Stimulated activated CD8-positive, alpha-beta memory T cell treated with anti-CD3 and anti-CD28 coated beads, Interleukin-4, amount 100 ng/mL, for 24 hours (primary cell): ENCODE measurements around the gene MRTFA.
"Not testable (repeated sequence)": the region's sequence is repeated elsewhere in the genome, so short reads cannot be mapped to it uniquely, and the experiment has no call there.

Experiments used
- DNase-seq: peaks from one replicate; pipeline ENCODE4 v3.0.0-alpha.2; 2020; ENCODE audit warnings: low read depth

MRTFA gene

DNA sequence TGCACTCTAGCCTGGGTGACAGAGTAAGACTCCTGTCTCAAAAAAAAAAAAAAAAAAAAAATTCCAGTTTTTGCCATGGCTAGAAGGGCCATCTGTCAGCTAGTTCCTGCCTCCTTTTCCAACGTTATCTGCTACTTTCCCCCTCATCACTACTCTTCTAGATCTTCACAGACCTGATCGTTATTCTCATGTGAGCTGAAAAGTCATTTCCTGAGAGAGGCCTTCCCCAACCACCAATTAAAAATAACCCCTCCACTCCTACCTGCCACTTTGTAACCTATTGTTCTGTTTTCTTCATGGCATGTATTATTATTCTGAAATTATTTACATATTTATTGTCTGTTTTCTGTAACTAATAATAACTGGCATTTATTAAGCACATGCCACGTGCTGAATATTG, 241.9 kb downstream of the MRTFA start:
- DNase-seq, result no peak

DNA sequence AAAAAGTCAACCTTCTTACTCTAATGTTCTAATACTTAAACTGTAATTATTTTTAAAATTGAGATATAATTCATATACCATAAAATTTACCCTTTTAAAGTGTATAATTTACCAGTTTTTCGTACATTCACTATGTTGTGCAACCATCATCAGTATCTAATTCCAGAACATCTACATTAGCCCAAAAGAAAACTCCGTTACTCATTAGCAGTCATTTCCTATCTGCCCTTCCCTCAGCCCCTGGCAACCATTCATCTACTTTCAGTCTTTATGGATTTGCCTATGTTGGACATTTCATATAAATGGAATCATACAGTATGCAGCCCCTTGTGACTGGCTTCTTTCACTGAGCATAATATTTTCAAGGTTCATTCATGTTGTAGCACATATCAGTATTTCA, 243.9 kb downstream of the MRTFA start:
- DNase-seq, result no peak

DNA sequence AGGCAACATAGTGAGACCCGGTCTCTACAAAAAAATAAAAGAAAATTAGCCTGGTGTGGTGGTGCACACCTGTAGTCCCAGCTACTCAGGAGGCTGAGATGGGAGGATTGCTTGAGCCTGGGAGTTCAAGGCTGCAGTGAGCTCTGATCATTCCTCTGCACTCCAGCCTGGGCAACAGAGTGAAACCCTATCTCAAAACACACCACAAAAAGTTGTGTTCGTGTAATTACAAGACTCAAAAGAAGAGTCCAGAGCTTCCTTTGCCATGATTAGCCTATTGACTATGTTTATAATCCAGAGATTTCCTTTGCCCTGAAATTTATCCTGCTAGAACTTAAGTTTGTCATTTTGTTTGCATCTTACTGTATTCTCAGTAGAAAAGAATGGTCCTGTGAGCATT, 245.1 kb downstream of the MRTFA start:
- DNase-seq, result no peak

DNA sequence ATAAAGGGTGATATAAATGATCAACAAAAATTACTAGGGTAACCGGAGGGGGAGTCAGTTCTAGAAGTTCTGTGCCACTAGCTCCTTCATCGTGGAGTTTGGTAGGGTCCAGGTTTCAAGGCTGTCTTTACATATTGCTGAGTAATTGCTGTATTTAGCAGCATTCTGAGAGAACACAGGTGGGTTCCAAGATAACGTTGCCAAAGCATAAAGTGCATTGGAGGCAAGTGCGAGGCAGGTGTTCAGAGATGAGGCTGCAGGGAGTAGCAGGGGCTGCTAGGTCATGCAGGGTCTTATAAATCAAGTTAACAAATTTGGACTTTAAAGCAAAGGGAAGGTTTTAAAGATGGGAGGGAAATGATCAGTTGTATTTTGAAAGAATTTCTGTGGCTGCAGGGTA, 248.3 kb downstream of the MRTFA start:
- no peak for DNase-seq

DNA sequence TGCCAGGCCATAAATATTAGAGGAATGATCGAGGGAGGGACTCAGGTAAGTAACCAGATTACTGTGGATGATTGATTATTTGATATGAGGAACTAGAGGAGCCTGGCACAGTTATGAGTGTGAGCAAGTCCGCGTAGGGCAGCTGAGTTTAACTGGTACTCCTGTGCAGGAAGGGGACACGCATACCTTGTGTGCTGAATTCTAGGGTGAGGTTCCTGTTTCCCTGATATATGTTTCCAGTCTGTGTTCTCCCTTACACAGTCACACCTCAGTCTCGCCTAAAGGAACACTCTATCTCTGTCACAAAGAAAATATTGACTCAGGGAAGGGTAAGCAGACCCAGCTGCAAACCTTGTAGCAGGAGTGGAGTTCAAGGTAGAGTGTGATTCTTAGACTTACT, 248.8 kb downstream of the MRTFA start:
- DNase-seq, result no peak

DNA sequence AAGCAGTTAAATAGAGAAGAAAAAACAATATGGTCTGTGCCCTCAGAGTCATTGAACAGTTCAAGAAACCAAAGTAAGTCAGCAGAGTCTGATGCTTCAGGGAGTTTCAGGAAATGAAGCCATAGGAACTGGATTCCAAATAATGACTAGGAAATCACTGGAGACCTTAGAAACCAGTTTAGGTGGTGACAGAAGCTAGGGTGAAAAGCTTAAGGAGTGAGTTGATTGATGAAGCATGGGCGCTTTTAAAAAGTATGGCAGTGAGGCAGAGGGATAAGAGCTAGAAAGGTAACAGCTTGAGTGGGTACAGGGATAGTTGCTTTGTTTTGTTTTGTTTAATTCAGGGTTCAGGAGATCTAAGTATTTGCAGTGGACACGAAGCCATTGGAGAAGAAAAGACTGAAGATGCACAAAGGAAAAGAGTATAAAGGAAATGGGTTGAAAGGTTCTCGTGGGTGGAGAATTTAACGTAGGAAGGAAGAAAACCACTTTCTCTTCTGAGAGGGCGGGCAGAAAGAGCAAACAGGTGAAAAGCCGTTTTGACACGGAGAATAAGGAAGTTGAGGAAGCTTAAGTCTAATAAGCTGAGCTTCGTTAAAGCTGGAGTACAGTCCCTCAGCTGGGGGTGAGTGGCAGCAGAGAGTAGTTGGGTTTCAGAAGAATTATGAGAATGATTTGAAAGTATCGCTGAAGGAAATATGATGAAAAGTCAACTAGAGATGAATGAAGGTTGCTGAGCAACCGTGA, 251.3 kb downstream of the MRTFA start:
- no peak for DNase-seq

DNA sequence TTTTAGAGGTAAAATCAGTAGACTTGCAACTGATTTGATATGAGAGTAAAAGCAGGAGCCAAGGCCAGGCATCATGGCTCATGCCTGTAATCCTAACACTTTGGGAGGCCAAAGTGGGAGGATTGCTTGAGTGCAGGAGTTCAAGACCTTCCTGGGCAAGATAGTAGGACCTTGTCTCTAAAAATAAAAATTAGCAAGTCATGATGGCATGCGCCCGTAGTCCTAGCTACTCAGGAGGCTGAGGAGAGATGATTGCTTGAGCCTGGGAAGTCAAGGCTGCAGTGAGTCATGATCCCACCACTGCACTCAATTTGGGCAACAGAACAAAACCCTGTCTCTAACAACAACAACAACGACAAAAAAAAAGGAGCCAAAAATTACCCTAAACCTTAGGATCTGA, 252.6 kb downstream of the MRTFA start:
- no peak for DNase-seq

DNA sequence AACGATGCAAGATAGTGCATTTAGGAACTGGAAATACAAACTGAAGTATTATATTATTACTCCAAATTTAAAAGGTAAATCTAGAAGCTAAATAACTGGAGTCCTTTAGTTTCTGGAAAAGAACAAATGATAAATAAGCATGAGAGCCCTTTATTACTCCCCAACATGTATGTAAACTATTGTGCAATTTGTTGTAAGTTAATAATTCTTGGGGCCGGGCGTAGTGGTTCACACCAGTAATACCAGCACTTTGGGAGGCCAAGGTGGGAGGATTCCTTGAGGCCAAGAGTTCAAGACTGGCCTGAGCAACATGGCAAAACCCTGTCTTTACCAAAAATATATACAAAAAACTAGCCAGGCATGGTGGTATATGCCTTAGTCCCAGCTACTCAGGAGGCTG, 255.1 kb downstream of the MRTFA start:
- no peak for DNase-seq

DNA sequence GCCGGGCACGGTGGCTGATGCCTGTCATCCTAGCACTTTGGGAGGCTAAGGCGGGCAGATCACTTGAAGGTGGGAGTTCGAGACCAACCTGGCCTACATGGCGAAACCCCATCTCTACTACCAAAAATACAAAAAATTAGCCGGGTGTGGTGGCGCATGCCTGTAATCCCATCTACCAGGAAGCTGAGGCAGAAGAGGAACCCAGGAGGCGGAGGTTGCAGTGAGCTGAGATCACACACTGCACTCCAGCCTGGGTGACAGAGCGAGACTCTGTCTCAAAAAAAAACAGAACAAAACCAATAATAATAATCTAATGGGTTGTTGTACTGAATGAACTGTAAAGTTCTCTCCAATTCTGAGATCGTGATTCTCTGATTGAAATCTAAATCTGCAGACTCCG, 258.1 kb downstream of the MRTFA start:
- not testable (repeated sequence) for DNase-seq

DNA sequence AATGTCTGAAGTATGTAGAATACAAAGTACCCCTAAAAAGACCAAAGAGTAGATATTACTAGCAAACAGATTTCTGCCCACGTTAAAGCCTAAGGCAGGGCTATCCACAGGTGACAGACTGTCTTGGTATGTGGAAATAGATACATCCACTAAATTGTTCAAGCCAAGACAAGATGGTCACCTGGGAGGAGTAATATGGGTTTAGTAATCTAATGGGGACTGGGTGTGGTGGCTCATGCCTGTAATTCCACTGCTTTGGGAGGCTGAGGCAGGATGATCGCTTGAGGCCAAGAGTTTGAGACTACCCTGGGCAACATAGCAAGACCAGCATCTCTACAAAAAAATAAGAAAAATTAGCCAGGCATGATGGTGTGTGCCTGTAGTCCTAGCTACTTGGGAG, 258.6 kb downstream of the MRTFA start:
- DNase-seq, result no peak

DNA sequence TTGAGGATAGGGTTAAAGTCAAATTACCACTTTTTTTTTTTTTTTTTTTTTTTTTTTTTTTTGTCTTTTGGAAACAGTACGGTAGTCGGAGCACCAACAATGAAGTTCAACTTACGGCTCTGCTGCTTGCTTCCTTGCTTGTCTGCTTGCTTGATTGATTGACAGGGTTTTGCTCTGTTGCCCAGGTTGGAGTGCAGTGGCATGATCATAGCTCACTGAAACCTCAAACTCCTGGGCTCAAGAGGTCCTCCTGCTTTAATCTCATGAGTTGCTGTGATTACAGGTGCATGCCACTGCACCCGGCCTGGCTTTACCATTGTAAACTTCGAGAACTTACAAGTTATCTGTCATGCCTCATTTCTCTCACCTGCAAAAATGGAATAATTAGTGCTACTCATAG, 260.4 kb downstream of the MRTFA start:
- DNase-seq, result no peak

DNA sequence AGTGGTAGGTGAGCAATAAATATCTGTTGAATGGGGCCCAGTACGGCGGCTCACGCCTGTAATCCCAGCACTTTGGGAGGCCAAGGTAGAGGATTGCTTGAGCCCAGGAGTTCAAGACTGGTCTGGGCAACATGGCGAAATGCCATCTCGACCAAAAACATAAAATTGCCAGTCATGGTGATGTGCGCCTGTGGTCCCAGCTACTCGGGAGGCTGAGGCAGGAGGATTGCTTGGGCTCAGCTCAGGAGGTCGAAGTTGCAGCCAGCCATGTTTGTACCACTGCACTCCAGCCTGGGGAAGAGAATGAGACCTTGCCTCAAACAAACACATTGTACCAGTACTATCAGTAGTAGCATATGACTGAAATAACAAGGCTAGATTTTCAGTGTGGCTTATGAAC, 262.0 kb downstream of the MRTFA start:
- no peak for DNase-seq

DNA sequence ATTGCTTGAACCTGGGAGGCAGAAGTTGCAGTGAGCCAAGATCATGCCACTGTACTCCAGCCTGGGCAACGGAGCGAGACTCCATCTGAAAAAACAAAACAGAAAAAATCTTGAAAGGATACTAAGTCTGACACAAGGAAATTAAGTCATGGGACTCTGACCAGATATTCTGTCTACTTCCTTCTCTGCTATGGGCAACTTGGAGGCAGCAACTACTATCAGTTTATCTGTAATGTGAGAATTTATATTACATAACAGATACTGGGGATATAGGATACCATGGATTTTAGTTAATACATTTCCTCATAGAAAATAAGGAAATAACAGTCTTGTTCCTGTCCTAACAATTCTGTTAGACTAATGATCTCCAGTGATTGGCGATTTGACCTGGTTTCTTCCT, 267.7 kb downstream of the MRTFA start:
- no peak for DNase-seq

DNA sequence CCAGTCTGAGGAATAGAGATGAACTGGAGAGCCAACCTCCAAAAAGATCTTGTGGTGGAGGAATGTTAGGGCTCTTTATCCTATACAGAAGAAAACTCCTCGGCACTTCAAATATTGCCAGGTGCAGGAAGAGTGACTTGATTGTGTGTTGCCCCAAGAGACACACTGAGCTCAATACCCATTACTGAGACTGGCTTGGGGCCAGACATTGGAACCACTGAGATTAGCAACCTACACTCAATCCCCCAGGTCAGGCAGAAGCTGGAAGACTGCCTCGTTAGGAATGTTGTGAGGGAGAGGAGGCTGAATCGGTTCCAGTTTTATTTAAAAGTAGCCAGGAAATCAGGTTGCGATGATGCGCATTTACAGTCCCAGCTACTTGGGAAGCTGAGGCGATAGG, 268.5 kb downstream of the MRTFA start:
- DNase-seq, result no peak

DNA sequence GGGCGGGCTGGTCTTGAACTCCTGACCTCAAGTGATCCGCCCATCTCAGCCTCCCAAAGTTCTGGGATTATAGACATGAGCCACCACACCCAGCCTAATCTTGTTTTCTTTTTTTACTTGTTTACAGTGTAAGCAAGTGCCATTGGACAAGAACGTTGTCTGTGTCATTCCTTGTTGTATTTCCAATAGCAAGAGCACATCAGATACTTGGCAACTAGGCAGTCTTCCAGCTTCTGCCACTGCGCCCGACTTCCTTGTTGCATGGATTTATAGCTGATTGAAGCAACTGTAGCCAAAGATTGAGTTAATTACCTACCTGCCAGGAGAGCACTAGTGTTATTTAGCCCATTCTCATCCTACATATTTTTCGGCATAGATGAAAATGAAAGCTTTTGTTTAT, 269.2 kb downstream of the MRTFA start:
- DNase-seq, result no peak

DNA sequence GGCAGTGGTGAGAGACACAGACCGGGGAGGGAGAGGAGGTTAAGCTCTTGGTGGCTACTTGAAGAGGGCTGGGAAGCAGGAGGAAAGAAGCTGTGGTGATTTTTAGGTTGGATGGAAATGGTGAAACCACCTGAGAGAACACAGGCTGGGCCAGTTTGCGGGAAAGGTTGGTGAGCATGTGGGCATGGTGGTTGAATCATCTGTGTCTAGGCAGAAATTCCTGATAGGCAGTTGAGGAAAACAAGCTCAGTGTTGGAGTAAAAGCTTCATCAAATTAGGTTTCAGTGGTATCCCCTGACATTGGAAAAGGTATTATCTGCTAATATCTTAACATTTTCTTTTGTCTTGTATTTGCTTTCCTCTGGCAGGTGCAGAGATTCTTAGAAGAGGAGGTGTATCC, 270.5 kb downstream of the MRTFA start:
- DNase-seq, result no peak

DNA sequence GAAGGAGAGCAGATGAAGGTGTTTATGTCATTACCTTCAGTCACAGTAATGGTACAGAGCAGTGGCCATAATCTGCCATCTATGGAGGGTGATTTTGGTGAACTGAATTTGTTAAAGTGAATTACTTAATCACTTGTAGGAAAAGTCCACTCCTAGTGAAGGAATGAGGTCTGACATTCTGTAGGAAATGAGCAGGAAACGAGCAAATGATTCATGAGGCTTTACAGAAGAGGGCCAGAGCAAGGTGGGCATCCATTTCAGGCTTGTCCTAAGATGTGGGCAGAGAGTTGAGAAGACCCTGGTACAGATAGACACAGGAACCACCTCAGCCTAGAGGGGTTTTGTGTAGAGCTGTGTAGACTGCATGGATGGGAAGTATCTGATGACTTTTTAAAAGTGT, 272.1 kb downstream of the MRTFA start:
- no peak for DNase-seq

DNA sequence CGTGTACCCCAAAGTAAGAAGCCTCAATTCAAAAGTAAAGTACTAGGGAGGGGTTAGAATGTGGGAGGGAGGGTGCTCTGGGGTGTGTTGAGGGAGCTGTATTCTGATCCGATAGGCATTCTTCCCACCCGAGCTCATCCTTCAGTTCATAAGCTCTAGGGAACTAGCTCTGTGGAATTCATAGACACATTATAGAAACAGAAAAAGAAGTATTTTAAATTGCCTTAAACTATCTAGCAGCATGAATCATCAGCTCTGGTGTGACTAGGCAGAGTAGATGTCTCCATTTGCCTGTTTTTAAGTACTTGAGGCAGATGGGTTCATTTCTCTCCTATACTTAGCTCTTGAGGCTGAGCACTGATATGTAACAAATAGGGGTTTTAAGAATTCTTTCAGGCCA, 273.5 kb downstream of the MRTFA start:
- DNase-seq, result no peak

DNA sequence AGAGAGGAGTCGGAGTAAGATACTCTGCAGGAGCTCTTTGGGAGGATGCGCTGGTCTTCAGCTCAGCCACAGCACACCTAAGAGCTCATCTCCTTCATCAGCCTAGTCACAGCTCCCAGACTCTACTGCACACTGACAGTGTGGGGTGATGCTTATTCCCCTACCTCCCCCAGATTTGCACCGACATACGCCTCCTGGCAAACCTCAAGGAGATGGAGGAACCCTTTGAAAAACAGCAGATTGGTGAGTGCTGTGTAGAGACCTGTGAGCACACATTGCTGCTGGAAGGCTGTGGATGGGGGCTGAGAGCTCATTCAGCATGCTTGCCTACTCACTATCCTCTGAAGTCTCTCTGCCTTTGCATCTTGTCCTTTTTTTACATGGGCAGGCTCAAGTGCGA, 275.4 kb downstream of the MRTFA start:
- DNase-seq, result no peak
